ENCODE data around the gene LRRFIP1.

LRRFIP1 gene

DNA sequence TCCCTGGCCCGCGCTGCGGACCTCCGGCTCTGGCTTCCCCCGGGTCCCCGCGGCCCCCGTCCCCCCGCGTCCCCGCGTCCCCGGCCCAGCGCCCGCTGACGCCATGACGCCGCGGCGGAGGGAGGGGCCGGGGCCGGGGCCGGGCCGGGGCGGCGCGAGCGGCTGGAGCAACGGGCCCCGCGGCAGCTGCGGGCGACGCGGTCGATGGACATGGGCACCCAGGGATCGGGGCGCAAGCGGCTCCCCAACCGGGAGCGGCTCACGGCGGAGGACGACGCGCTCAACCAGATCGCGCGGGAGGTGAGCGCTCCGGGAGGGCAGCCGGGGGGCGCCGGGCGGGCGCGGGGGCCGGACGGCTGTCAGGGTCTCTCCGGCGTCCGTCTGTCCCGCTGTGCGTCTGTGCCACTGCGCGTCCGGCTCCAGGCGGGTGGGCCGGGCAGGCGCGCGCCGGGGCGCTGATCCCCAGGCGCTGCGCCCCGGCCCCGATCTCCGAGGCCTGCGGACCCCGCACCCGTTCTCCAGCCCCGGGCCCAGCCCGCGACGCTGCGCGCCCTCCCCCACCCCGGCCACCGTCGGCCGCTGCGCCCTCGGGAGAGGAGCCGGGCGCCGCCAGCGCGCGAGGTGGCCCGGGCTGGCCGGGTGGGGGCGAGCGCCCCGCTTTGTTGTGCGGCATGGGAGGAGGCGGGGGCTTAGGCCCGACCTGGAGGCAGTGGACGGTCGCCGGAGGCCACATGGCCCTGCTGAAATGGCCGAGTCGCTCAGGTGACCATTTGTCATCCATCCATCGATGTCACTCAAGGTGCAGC, at the start of gene LRRFIP1:
Gene LRRFIP1, plus strand, starts transcription at position 147 of the 806 bp plus-strand sequence. Its CDS starts 58 bp downstream, at position 205.
- Histone ChIP-seq H3K27me3 (ENCODE audit: insufficient read depth, poor library complexity, severe bottlenecking) (no peaks in the 10 kb centered on the region), H3K27ac (ENCODE audit: poor library complexity, severe bottlenecking) (no peak within 1 kb of the TSS), H3K9me3 (ENCODE audit: severe bottlenecking) (no peaks in the 10 kb centered on the region), H3K4me1 (ENCODE audit: insufficient read depth, poor library complexity, severe bottlenecking) (no peaks in the 10 kb centered on the region), H3K4me3 (ENCODE audit: severe bottlenecking) (peak within 1 kb of the TSS; percentile 84), H3K36me3 (ENCODE audit: low read depth) (no peaks in the 10 kb centered on the region)
- ATAC-seq (ENCODE audit: low read depth) = peak; percentile 66
- no peak for DNase-seq (ENCODE audit: low spot score)
- no peak for TF ChIP-seq CTCF (IDR thresholded peaks at IDR 0.05; ENCODE audit: poor library complexity, severe bottlenecking)

DNA sequence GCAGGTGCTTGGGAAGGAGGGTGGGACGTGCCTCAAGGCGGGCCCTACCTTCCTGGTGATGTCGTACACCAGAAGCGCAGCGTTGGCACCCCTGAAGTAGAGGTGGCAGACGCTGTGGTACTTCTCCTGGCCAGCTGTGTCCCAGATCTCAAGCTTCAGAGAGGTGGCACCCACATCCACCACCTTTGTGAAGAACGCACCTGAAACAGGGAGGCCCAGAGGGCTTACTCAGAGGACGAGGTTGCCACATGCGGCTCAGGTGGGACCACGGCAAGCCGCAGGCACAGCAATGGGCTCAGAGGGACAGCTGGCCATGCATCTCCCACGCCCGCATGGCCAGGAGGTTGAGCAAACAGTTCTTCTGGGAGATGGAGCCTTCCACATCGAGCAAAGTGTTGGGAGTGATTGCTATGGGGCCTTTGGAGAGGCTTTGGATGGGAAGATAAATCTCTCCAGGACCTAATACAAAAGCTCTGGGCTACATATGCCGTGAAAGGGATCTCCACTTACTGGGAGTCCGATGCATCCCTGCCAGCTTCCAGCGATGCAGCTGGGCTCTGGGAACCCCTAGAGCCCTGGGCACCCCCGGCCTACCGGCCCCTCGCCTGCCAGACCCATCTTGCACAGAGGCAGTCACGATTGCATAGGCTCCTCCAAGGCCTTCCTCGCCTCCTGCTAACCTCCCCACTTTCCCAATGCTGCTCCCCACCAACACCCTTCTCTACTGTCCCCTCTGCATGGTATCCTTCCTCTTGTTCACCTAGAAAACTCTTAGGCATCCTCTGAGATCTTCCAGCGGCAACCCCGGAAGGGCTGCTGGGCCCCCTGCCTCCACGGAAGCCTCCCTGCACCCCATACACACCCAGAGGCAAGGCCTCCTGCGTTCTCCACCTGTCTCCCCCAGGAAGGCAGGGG, 49.2 kb upstream of the LRRFIP1 start:
- no peak overlapping the region for H3K4me3 ChIP-seq (ENCODE audit: severe bottlenecking)
- H3K27me3 ChIP-seq (ENCODE audit: insufficient read depth, poor library complexity, severe bottlenecking) = no peaks in the 10 kb centered on the region
- no peak for ATAC-seq (ENCODE audit: low read depth)
- H3K9me3 ChIP-seq (ENCODE audit: severe bottlenecking) = no peaks in the 10 kb centered on the region
- no peak for TF ChIP-seq CTCF (IDR thresholded peaks at IDR 0.05; ENCODE audit: poor library complexity, severe bottlenecking)
- H3K27ac ChIP-seq (ENCODE audit: poor library complexity, severe bottlenecking) = no peak overlapping the region
- no peaks in the 10 kb centered on the region for H3K36me3 ChIP-seq (ENCODE audit: low read depth)
- no peak for DNase-seq (ENCODE audit: low spot score)
- H3K4me1 ChIP-seq (ENCODE audit: insufficient read depth, poor library complexity, severe bottlenecking) = peaks cover 14% of the 10 kb centered on the region

DNA sequence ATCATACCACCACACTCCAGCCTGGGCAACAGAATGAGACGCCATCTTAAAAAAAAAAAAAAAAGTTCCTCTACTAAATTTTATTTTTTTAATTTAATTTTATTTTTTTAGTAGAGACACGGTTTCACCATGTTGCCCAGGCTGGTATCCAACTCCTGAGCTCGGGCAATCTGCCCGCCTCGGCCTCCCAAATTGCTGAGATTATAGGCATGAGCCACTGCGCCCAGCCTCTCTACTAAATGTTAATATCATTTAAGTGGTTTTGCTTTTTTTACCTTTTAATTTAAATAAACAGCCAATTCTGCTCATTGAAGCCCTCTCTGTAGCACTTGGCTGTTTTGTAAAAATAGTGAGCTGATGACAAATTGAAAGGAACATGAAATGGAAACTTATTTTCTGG, 46.1 kb upstream of the LRRFIP1 start:
- no peaks in the 10 kb centered on the region for H3K4me1 ChIP-seq (ENCODE audit: insufficient read depth, poor library complexity, severe bottlenecking)
- no peak overlapping the region for H3K4me3 ChIP-seq (ENCODE audit: severe bottlenecking)
- TF ChIP-seq CTCF (IDR thresholded peaks at IDR 0.05; ENCODE audit: poor library complexity, severe bottlenecking) = no peak
- H3K36me3 ChIP-seq (ENCODE audit: low read depth) = no peaks in the 10 kb centered on the region
- no peak for DNase-seq (ENCODE audit: low spot score)
- no peak overlapping the region for H3K27ac ChIP-seq (ENCODE audit: poor library complexity, severe bottlenecking)
- no peaks in the 10 kb centered on the region for H3K27me3 ChIP-seq (ENCODE audit: insufficient read depth, poor library complexity, severe bottlenecking)
- no peak for ATAC-seq (ENCODE audit: low read depth)
- H3K9me3 ChIP-seq (ENCODE audit: severe bottlenecking) = no peaks in the 10 kb centered on the region

DNA sequence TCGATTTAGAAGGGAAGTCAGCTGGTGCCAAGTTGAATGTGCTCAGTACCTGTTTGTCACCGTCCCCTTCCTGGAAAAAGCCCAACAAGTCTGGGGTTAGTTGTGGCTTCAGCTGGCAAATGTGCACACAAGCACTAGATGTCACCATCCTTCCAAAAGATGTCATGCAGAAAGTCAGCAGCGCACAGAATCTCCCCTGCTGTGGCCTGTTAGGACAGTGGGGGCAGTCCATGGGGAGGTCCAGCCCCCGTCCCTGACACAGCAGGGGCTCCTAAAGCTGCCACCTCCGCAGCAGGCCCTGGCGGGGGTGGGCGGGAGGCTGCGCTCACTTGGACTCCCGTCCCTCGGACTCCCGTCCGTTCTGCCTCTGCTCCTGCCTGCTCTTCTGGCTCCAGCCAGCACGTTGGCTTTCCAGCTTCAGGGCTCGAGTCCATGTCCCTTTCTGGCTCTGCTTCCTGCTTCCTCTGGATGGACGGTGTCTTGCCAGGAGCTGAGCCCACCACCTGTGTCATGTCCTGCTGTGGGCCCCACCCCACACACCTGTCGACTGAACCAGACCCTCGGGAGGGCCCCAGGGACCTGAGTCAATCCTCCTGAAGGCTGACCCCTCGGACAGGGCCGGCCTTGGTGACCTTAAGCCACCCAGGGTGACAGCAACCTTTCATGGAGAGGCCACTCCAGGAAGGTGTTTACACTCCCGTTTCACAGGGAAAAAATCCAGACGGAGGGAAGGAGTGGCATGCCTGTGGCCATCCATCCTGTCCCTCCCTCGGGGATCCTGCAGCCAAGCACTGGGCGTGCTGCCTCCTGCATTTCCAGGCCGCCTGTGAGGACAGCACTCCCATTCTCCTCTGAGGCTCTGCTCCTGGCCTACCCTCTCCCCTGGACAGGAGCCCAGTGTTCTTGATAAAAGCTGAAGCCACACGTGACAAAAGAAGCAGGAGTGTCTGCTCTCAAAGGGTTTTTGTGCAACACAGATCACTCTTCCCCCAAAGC, 45.3 kb upstream of the LRRFIP1 start:
- ATAC-seq (ENCODE audit: low read depth) (peak; percentile 21; the same call in 1 of the 3 replicates), DNase-seq (ENCODE audit: low spot score) (peak; percentile 27)
- Histone ChIP-seq H3K27me3 (ENCODE audit: insufficient read depth, poor library complexity, severe bottlenecking) (no peaks in the 10 kb centered on the region), H3K9me3 (ENCODE audit: severe bottlenecking) (no peaks in the 10 kb centered on the region), H3K27ac (ENCODE audit: poor library complexity, severe bottlenecking) (no peak overlapping the region), H3K36me3 (ENCODE audit: low read depth) (no peaks in the 10 kb centered on the region), H3K4me1 (ENCODE audit: insufficient read depth, poor library complexity, severe bottlenecking) (no peaks in the 10 kb centered on the region), H3K4me3 (ENCODE audit: severe bottlenecking) (no peak overlapping the region)
- peak; percentile 31 for TF ChIP-seq CTCF (IDR thresholded peaks at IDR 0.05; ENCODE audit: poor library complexity, severe bottlenecking)
